Progenitor cell of endocrine pancreas (in vitro differentiated cells): ENCODE measurements around the gene VMP1. TPM values are rescaled to one million over a fixed set of nuclear protein-coding genes. Genes with fewer than 3 reads are reported as not detected.
"Not testable (repeated sequence)": the region's sequence is repeated elsewhere in the genome, so short reads cannot be mapped to it uniquely, and the experiment has no call there.

Experiments used
- DNase-seq: peaks from one replicate; pipeline ENCODE4 v3.0.0; 2021; ENCODE audit warnings: low spot score; ENCODE audit not compliant: unreplicated experiment
- H3K27ac Mint-ChIP-seq: 2 replicates; pipeline ENCODE4 v1.8.0; 2021; ENCODE audit warnings: mild to moderate bottlenecking, moderate library complexity, mixed read lengths
- H3K27me3 Mint-ChIP-seq: 2 replicates; pipeline ENCODE4 v1.8.0; 2021; ENCODE audit warnings: mixed read lengths
- H3K36me3 Mint-ChIP-seq: 2 replicates; pipeline ENCODE4 v1.8.0; 2022; ENCODE audit warnings: mixed read lengths; ENCODE audit not compliant: insufficient read depth
- H3K4me1 Mint-ChIP-seq: 2 replicates; pipeline ENCODE4 v1.8.0; 2021; ENCODE audit warnings: low read depth, mixed read lengths
- H3K4me3 Mint-ChIP-seq: 2 replicates; pipeline ENCODE4 v1.8.0; 2021; ENCODE audit warnings: low read depth, mild to moderate bottlenecking, moderate library complexity, mixed read lengths
- H3K9me3 Mint-ChIP-seq: 2 replicates; pipeline ENCODE4 v1.8.0; 2021; ENCODE audit warnings: low read depth, mixed read lengths
- total RNA-seq: library from RNA; stranded (reverse); gene quantifications from 2 replicates; pipeline ENCODE4 v1.2.1, GENCODE V29; 2021
- TF ChIP-seq, protein P1 (sequence below): fragments of 200-600 bp; sonication (generic); IDR thresholded peaks from one replicate; pipeline ENCODE4 v1.5.0; 2021; ENCODE audit warnings: antibody characterized with exemption, mild to moderate bottlenecking; ENCODE audit not compliant: unreplicated experiment

The VMP1 gene
- total RNA-seq, 1 donor from 2014 or later: 162 TPM

DNA sequence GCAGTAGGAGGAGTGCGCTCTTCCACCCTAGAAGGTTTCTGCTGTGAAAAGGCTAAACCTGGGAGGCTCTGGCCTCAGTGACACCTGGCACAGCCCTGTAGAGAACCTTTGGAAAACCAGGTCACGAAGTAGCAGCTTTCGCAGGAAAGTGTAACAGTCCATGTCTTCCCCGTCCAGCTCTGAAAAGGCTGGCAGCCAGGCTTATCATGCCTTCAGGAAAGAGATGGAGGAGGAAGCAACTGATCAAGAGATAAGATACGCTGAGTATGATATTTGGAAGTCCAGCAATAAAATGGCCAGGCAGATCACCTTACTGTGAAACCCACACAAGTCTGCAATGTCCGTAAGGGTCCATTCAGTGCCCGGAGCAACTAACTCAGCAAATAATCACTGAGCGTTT lies 163.0 kb downstream of the VMP1 start:
- H3K4me1 Mint-ChIP-seq: no peaks in the 10 kb centered on the region
- H3K27me3 Mint-ChIP-seq: no peaks in the 10 kb centered on the region
- DNase-seq: no peak
- TF ChIP-seq, protein P1, sequence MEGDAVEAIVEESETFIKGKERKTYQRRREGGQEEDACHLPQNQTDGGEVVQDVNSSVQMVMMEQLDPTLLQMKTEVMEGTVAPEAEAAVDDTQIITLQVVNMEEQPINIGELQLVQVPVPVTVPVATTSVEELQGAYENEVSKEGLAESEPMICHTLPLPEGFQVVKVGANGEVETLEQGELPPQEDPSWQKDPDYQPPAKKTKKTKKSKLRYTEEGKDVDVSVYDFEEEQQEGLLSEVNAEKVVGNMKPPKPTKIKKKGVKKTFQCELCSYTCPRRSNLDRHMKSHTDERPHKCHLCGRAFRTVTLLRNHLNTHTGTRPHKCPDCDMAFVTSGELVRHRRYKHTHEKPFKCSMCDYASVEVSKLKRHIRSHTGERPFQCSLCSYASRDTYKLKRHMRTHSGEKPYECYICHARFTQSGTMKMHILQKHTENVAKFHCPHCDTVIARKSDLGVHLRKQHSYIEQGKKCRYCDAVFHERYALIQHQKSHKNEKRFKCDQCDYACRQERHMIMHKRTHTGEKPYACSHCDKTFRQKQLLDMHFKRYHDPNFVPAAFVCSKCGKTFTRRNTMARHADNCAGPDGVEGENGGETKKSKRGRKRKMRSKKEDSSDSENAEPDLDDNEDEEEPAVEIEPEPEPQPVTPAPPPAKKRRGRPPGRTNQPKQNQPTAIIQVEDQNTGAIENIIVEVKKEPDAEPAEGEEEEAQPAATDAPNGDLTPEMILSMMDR: no peak
- H3K27ac Mint-ChIP-seq: no peak overlapping the region
- no peak overlapping the region for H3K4me3 Mint-ChIP-seq
- H3K36me3 Mint-ChIP-seq: peaks cover 9% of the 10 kb centered on the region
- no peaks in the 10 kb centered on the region for H3K9me3 Mint-ChIP-seq

DNA sequence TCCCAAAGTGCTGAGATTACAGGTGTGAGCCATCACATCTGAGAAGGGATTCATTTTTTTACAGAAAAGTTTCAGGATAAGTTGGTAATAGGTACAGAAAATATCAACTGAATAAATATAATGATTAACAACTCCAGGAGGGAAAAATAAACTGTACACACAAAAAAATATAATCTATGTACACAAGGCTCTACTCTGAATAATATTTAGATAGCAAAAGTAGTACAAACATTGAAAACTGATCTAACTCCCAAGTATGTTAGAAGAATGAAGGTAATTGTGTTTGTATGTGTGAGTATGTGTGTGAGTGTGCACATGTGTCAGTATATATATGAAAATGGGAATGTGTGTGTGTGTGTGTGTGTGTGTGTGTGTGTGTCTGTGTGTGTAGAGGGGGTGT lies 164.9 kb downstream of the VMP1 start:
- TF ChIP-seq, protein P1: no peak

DNA sequence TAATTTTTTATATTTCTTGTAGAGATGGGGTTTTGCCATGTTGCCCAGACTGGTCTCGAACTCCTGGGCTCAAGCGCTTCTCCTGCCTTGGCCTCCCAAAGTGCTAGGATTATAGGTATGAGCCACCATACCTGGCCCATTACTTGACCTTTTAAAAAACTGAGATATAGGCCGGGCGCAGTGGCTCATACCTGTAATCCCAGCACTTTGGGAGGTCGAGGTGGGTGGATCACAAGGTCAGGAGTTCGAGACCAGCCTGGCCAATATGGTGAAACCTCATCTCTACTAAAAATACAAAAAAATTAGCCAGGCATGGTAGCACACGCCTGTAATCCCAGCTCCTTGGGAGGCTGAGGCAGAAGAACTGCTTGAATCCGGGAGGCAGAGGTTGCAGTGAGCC lies 166.0 kb downstream of the VMP1 start:
- H3K9me3 Mint-ChIP-seq, DNase-seq, H3K4me1 Mint-ChIP-seq, H3K27me3 Mint-ChIP-seq, H3K27ac Mint-ChIP-seq, H3K4me3 Mint-ChIP-seq: not testable (repeated sequence)
- H3K36me3 Mint-ChIP-seq: peaks cover 14% of the 10 kb centered on the region

More for the DNA sequence above, 164.9 kb downstream of the VMP1 start:
- H3K27me3 Mint-ChIP-seq: no peaks in the 10 kb centered on the region
- no peaks in the 10 kb centered on the region for H3K9me3 Mint-ChIP-seq
- H3K4me1 Mint-ChIP-seq: no peaks in the 10 kb centered on the region
- peaks cover 11% of the 10 kb centered on the region for H3K36me3 Mint-ChIP-seq
- no peak overlapping the region for H3K4me3 Mint-ChIP-seq
- no peak for DNase-seq
- H3K27ac Mint-ChIP-seq: peak overlapping the region; percentile 26

DNA sequence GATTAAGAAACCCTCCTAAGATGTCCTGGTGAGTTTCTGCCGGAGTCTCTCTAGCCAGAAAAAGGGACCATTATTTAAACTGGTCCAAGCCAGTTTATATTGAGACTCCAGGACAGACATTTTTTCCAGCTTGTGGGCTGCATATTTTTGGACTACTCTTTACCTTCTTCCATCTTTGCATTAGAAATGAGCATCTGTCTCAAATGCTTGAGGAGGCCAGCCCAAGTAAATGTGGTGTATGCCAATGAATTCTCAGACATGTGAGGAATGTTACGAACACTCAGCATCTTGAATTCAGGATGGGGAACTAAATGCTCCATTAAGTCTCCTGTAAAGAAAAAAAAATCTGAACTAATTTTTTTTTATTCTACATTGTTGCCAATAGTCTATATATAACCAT lies 166.9 kb downstream of the VMP1 start:
- TF ChIP-seq, protein P1: no peak
- no peaks in the 10 kb centered on the region for H3K4me1 Mint-ChIP-seq
- no peaks in the 10 kb centered on the region for H3K9me3 Mint-ChIP-seq
- H3K4me3 Mint-ChIP-seq: no peak overlapping the region
- no peak for DNase-seq
- H3K27me3 Mint-ChIP-seq: no peaks in the 10 kb centered on the region
- H3K27ac Mint-ChIP-seq: no peak overlapping the region
- H3K36me3 Mint-ChIP-seq: peaks cover 14% of the 10 kb centered on the region

DNA sequence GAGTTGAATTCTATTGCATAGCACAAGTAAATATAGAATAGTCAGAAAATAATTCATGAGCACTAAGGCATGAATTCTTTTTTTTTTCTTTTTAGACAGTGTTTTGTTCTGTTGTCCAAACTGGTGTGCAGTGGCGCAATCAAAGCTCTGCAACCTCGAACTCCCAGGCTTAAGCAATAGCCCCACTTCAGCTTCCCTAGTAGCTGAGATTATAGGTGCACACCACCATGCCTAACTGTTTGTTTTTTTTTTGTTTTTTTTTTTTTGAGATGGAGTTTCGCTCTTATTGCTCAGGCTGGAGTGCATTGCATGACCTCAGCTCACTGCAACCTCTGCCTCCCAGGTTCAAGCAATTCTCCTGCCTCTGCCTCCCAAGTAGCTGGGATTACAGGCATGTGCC lies 168.7 kb downstream of the VMP1 start:
- H3K36me3 Mint-ChIP-seq: peaks cover 20% of the 10 kb centered on the region
- H3K9me3 Mint-ChIP-seq: no peaks in the 10 kb centered on the region
- H3K4me1 Mint-ChIP-seq: no peaks in the 10 kb centered on the region
- no peak overlapping the region for H3K27ac Mint-ChIP-seq
- TF ChIP-seq, protein P1: no peak
- H3K27me3 Mint-ChIP-seq: no peaks in the 10 kb centered on the region
- DNase-seq: no peak
- no peak overlapping the region for H3K4me3 Mint-ChIP-seq

DNA sequence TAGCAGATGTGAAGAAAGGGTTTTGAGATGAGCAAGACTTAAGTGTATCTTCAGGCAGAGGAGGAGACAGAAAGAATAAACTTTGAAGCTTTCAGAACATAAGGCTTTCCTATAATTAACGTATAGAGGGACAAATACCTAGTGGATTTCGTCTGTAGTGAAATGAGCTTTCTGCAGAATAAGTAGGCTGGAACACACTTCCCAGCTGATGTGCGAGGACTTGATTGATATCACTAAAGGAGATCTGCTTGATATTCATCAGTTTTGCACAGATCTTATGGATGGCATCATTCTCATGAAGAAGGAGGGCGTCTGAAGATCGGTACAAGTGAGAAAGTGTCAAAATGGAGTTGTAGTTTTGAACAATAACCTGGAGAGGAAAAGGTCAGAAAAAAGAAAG lies 170.5 kb downstream of the VMP1 start:
- Mint-ChIP-seq H3K36me3 (peaks cover 17% of the 10 kb centered on the region), H3K4me3 (no peak overlapping the region), H3K27ac (no peak overlapping the region), H3K4me1 (no peaks in the 10 kb centered on the region), H3K27me3 (no peaks in the 10 kb centered on the region), H3K9me3 (no peaks in the 10 kb centered on the region)
- TF ChIP-seq, protein P1: no peak
- DNase-seq: no peak
